Brain pericyte (primary cell): ENCODE measurements around the gene C7orf25.

Source experiments
- DNase-seq: peaks from one replicate; pipeline ENCODE4 v3.0.0-alpha.2; 2012; ENCODE audit warnings: low read depth, low spot score

Gene C7orf25

GRCh38 chr7:42877862-42878261 is 34.0 kb downstream of the C7orf25 start:
- DNase-seq = no peak

GRCh38 chr7:42876182-42877068 is 35.4 kb downstream of the C7orf25 start:
- DNase-seq = no peak

GRCh38 chr7:42869131-42870020 is 42.5 kb downstream of the C7orf25 start:
- DNase-seq = no peak

GRCh38 chr7:42868480-42868879 is 43.4 kb downstream of the C7orf25 start:
- DNase-seq = no peak
